NCI-H510A treated with DMSO at 0.1 percent for 48 hours (cell line): ENCODE data around the gene FAM131B.

ENCODE experiments used
- DNase-seq: peaks from one replicate; lab custom pipeline; 2025; lab: John Stamatoyannopoulos, UW

Gene FAM131B

DNA sequence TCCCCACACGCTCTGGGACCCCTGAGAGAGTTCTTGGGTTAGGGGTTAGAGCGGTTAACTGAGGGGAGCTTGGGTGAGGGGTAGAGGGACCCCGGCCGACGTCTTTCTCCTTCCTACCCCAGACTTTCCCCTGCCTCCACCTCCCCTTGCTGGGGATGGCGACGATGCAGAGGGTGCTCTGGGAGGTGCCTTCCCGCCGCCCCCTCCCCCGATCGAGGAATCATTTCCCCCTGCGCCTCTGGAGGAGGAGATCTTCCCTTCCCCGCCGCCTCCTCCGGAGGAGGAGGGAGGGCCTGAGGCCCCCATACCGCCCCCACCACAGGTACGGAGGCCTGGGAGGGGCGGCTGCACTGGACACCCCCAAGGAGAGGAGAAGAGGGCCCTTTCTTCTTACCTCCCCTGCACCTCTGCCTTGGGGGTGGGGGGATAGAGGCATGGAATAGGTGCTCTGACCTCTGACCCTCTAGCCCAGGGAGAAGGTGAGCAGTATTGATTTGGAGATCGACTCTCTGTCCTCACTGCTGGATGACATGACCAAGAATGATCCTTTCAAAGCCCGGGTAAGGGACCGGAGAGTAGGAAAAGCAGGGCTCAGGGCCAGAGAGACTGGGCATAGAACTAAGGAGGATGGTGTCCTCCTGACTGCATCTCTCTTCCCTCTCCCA lies 19.7 kb upstream of the FAM131B start:
- no peak for DNase-seq

DNA sequence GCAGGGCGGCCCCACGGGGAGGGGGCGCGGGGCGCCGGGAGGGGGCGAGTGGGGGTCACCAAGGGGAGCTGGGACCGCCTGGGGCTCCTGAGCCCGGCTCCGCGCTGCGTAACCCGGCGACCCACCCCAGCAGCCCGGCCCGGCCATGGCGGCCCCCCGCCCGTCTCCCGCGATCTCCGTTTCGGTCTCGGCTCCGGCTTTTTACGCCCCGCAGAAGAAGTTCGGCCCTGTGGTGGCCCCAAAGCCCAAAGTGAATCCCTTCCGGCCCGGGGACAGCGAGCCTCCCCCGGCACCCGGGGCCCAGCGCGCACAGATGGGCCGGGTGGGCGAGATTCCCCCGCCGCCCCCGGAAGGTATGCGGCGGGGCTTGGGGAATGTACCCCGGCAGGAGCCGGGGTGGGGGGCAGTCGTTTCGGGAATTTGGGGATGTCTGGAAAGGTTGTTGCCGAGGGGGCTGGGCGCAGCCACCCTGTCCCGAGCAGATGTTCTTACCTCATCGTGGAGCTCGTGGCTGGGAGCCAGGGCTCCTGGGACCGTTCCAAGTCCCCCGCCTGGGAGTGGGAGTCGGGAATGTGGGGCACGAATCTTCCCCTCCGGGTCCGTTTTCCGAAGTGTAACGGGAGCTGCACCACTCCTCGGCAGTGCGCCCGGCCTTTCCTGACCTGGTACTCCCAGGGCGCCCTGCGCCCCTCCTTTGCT lies 19.1 kb upstream of the FAM131B start:
- DNase-seq: no peak

DNA sequence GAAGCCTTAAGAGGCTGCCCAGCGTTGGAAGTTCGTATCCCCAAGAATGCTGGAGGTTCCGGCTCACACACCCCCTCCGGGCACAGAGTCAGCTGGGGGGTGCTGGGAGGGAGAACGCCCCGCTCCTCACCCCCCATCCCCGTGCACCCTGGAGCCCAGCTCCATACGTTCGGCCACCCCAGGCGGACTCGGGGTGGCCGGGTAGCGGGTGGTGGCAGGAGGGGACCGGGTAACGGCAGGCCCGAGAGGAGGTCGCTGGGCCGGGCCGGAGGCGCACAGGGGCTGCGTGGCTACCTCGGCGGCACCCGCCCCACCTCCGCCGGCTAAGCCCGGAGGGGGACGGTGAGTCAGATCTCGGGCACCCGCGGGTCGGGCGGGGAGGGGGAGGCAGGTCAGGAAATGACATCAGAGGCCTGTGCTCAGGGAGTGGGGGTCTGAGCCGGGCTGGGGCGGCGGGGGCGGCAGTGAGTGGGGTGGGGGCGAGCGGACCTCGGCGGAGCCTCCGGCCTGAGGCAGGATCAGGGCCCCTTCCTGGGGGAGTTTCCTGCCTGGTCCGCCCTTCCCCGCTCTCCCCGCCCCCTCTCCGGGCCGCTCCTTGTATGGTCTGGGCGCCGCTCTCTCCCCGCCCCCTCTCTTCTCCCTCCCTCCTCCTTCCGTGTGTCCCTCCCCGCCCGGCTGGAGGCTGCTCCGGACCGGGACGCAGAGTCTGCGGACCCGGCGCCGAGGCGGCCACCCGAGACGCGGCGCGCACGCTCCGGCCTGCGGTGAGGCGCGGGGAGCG lies 18.3 kb upstream of the FAM131B start, which contains the start of gene ZYX:
Gene ZYX, plus strand, starts transcription at position 700 of the 781 bp plus-strand sequence. CDS start 227 bp downstream, outside the sequence.
- peak; percentile 46 for DNase-seq

DNA sequence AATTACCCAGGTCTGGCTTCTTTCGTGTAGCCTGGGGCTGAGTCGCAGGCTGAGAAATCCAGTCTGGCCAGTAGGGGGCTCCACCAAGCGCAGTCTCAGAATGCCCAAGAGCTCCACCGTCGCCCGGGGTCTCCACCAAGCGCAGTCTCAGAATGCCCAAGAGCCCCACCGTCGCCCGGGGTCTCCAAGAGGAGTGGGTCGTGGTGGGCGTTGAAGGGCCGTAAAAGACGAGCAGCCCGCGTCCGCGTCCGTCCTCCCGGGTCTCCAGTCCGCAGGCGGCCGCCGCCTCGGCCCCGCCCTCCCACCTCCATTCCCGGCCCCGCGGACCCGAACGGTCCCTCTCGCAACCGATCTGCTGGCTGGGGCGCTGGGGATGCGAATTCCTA lies 17.7 kb upstream of the FAM131B start:
- peak; percentile 33 for DNase-seq

DNA sequence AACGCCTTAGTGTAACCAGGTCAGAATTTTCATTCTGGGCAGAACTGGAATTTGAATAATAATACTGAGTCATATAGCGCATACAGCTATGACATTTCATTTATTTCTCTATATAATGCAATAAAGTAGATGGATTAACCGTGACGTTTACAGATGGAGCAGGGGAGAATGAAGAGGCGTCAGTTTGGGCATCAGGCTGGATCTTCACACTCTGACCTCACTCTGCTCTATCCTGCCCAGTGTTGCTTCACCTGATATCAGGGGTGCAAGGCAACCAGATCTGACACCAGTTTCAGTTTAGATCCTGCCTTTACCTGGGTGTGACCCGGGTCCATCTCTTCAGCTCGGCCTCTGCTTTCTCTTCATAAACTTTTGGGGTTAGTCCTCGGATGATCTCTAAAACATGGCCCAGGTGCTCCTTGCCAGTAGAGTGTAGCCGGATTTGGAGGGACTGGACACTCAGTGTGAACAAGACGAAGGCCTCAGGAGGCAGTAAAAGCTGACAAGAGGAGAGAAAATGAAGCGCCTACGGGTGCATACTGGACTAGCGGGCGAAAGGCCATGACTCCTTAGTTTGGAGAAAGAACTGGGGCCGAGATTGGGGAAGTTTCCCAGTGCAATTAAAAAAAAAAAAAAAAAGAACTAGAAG lies 17.2 kb upstream of the FAM131B start:
- DNase-seq: peak; percentile 33

DNA sequence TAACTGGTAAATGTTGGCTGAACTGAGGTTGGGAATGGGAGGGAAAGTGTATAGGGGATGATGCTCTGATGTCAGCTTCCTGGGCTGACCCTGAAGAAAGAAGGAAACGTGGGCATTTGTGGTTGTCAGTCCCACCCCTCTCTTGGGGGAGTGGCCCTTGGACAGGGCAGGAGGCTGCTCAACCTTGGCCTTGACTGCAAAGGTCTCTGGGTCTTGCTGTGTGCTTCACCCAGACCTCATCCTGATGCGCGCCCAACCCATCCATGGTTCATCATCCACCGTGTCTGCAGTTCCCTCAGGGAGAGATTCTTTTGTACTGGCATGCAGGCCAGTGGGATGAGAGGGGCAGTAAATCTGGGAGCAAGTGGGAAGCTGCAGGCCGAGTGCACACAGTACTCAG lies 13.9 kb upstream of the FAM131B start:
- DNase-seq: no peak

DNA sequence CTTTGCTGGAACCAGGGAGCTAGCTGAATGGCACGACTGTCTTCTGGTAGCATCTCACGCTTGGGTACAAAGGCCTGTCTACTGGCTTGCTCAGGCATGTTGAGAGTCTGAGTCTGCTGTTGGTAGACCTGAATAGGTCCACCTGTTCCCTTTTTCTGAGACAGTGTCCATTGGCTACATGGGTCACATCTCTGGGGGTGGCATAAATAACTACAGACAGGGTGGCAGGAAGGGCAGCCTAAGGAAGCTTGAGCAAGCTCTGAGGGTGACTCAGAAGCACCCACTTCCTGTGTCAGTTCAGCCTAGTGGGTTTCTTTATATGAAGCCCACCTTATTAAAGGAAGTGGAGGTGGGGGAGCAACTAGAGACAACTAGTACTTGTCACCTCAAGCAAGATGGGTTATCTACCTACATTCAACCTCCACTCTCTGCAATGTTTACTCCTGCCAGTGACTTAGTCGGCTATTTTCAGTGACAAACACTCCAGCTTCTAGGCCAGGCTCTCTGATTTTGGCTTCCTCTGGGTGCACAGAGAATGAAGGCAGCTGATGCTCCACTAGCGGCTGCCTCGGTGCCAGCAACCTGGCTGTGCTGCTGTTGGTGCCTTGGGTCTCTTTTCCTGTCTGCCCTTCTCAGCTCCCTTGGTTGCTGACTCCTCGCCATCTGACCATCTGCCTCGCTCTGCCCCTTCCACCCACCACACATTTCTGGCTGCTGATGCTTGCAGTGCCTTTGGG lies 13.0 kb upstream of the FAM131B start:
- no peak for DNase-seq

DNA sequence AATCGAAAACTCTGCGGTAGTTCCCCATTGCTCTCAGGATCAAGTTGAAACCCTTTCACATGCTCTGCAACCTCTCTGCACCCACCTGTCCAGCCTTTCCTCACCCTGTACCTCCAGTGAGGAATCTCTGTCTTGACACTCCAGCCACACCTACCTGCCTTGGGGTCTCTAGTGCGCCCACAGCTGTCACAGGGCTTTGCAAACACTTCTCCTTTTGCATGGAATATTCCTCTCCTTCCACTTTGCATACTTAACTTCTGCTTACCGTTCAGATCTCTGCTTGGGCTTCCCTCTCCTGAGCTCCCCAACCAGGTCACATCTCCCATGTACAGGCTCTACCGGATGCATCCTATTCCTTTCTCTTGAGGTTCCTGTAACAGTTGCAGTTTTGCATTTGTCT lies 12.0 kb upstream of the FAM131B start:
- DNase-seq: no peak

DNA sequence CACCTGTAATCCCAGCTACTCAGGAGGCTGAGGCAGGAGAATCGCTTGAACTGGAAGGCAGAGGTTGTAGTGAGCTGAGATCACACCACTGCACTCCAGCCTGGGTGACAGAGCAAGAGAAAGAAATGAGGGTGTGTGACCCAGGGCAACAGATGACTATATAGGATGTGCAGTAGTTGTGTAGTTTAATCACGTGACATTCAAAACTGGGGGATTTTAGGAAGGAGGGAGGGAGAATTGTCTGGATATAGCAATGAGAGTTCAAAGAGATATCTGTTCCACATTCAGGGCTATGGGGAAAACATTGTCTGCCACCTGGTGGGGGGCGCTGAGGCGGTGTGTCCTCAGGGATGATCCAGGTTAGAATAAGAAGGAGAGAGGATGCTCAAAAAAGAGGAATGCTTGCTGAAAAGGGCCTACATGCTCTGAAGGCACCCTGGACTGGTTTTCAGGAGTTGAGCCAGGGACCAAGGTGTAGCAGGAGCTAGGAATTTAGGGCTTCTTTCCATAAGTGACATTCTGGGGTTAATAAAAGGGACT lies 10.8 kb upstream of the FAM131B start:
- DNase-seq: no peak

DNA sequence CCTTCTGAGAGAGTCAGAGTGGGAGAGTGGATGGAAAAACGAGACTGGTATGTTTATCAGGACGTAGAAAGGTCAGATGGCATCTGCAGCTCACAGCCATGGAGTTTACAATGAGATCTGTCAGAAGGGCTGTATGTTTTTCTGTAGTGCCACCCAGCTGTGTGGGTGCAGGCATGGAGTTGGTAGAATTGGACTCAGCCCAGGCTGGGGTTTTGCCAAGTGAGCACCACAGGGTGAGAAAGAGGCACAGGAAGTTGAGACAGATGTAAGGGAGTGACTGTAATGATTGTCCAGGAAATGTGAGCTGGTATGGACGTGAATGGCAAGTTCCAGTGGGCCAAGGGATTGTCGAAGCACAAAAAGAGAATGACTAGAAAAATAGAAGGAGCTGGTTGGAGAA lies 9.6 kb upstream of the FAM131B start:
- no peak for DNase-seq

DNA sequence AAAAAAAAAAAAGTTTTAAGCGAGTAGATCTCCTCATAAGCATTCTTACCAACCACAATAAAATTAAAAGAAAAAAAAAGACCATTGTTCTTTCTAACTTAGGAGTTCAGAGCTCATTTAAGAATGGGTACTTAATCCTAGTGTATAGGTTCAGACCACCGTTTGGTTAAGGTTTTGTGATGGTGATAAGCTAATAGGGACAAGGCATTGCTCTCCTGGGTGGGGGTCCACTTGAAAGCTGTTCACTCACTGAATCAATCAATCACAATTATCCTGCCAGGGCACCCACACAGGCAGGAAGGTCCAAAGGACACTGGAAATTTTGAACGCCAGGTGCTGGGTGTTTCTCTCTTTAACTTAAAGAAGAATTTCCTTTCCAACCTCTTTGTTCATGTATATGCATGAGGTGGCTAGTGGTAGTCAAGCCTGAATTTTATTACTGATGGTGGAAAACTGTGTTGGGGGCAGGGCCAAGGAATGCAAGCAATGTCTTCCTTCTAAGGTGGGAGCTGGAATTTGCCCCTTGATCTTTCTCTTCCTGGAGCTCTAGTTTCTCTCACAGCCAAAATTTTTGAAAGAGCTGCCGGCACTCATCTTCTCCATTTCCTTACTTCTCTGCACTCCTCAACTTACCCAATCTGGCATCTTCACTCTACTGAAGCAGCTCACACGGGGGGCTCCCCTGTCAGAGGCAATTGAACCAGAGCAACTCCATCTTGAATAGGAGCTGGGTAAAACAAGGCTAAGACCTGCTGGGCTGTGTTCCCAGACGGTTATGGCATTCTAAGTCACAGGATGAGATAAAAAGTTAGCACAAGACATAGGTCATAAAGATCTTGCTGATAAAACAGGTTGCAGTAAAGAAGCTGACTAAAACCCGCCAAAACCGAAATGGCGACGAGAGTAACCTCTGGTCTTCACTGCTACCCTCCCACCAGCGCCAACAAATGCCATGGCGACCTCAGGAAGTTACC lies 7.5 kb upstream of the FAM131B start:
- no peak for DNase-seq

DNA sequence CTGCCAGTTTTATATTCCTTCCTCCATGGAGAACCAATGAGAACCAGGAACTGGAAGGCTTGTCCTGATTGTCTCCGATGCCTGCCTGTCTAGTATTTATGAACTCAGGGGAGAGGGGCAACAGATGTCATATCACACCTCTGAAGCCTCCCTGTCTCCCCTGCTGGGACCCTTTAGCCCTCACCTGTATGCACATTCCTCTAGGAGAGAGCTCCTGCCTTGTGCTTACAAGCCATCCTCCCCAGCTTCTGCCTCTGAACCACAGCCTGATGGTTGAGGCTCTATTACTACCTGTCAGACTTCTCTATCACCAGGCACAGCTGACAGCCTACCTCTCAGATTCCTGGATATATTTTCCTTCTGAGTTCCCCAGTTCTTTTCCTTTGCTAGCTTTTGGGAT lies 5.9 kb upstream of the FAM131B start:
- no peak for DNase-seq

DNA sequence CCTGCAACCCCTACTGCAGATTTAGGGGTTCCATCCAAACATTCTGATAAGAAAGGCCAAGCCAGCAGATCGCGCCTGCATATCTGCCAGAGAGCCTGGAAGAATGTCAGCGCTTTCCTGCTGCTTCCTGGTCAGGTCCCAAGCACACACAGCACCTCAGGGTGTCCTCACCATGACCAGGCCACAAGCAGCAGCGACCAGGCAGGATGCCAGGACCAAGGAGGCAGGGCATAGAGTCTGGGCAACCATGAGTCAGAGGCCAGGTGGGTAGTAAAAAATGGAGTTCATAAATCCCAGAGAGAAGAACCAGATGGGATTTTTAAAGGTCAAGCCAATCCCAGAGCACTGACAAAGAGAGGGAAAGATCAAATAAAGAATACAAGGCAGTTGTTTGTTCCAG lies 5.5 kb upstream of the FAM131B start:
- DNase-seq: no peak

DNA sequence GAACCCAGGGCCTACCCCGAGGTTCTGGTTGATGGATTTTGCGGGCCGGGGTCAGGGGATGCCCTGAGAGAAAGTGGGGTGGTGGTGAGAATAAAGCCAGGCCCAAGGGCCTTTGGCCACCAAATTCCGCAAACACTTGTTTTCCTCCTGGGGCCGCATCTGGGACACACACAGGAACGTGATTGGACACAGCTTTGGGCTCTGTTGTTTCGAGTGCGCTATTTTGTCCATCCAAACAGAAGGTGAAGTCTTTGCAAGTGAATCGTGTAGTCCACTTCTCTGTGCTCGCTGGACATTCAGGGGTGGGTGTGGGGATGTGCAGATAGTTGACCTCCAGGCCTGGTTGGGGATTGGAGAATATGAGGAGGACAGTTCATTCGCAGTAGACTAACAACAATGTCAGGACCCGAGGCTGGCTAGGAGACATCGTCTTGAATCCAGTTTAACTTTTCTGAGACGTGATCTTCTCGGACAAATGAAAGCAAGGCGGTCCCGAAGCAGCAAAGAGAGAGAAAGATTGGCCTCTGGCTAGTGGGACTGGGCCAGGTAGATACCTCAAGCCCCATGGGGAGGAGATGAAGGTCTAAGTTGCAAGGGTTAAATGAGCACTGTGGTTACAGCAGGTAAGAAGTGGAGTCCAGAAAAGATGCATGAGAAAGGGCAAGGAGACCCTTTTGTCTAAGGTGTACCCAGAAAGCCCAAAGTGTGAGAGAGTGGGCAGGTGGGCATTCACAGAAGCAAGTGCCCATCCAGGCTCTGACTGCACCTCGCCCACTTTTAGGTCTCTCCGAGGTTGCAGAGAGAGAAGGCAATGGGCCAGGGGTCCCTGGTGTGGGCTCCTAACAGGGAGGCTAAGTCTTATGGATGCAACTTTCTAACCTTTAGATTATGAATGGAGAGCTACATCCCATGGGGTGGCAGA lies 764 bp upstream of the FAM131B start:
- no peak for DNase-seq

DNA sequence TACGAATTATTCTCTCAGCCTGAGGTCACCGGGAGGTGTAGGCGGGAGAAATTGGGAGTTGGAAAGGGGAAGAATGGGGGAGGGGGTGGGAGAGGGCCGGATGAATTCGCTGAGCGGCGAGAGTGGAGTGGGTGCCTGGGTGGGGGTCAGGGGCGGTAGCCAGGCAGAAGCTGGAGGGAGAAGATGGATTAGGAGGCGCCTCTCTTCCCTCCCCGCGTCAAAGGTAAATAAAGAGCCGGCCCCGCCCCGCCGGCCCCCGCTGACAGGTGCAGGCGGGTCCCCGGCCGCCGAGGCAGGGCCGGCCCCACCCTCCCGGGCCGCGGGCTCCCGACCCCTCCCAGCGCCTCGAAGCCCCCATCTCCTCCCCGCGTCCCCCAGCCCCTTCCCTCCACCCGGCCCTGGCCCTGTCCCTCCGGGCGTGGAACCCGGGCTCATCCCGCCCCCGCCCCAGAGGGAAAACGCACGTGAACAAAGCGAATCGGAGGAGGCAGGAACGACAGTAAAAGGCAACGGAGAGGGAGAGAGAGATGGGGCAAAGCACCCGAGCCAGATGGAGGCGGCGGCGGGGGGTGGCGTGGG lies 872 bp downstream of the FAM131B start:
- peak; percentile 30 for DNase-seq

DNA sequence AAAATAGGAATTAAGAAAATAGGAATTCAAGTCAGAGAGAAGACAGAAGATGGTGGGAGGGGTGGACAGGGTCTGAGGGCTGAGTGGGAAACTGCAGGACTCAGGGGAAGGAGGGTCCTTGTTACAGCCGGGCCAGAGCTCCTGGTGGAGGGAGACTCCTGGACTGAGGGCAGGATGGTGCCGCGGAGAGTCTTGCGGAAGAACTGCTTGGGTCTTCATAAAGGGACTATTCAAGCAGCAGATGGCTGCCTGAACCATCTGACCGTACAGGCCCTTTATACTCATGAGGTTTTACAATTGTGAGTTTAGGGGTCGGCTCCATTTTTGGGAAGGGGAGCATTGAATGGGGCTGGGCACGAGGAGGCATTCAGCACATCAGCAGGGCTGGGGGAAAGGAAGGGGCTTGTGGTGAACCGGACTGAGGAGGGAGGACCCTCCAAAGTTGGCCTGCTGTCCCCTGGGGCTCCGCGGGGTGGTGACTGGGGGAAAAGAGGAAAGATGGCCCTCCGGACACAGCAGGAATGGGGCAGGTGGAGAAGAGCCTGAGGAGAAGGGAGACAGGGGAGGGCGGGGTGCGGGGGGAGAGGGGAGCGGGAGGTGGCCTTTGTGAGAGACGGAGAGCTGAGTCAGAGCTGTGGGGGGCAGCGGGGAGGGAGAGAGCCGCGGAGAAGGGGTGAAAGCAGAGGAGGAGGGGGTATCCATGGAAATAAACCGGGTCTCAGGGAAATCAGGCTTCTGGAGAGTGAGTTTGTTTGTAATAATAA lies 1.5 kb downstream of the FAM131B start:
- DNase-seq: no peak

DNA sequence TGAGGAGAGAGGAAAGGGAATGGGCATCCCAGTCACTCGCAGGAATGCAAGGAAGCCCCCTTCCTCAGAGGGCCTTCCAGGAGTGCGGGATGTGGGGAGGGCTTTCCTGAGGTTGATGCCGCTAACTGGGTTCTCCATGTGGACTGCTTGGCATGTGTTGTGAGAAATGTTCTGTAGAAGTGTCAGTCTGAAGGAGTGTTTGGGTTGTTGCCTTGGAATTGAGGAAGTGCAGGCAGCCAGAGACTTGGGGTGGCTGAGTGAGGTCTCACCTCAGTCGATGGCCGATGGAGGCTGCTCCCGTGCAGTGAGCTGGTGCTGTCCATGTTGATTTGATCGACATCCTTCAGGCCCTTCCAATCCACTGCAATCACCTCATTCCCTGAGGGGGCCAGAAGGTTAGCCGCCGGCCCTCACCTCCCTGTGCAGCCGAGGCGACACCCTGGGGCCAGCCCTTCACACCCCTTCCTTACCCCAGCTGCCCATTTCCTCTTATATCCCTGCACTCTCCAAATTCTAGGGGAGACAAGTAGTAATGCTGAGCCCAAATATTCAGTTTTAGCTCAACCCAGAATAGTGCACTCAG lies 2.7 kb downstream of the FAM131B start:
- DNase-seq: no peak

DNA sequence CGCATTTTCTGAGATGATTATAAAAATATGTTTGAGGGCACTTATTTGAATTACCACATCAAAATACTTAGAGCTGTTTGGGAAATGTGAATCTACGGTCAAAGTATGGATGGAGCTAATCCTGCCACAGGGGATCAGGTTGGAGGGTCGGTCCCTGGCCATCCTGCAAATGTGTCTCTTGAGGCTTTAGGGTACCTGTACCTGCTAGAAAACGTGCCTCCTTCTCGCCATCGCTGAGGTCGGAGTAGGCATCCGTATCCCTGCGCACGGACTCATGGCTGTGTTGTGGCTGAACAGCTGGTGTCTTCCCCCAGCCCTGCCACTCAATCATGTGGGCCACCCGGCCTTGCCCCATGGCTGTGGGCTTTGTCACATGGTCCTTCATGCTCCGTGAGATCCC lies 3.9 kb downstream of the FAM131B start:
- no peak for DNase-seq
